Panc1 (cell line): Measurements from ENCODE around the gene SLC16A3. TPM values are rescaled to one million over a fixed set of nuclear protein-coding genes. Genes with fewer than 3 reads are reported as not detected.
"Not testable (repeated sequence)": the region's sequence is repeated elsewhere in the genome, so short reads cannot be mapped to it uniquely, and the experiment has no call there.

ENCODE experiments used
- ATAC-seq: fragments of 200-7000 bp; cut with Tn5 transposase; 2 replicates; pipeline ENCODE4 v1.9.1; 2020; ENCODE audit warnings: mild to moderate bottlenecking, moderate library complexity
- BruUV-seq: library from RNA; stranded (reverse); fragments of 400-500 nt; replicated peaks from 2 replicates; lab custom pipeline; 2021; lab: Mats Ljungman, UMichigan
- CTCF ChIA-PET: fragments of 300-600 bp; sonication (Branson Sonifier 250); formaldehyde crosslinking; loops from one replicate; lab custom pipeline; 2022; ENCODE audit warnings: antibody characterized with exemption; lab: Charles Lee
- POLR2A ChIA-PET: fragments of 300-600 bp; sonication (Branson Sonifier 250); formaldehyde crosslinking; loops from one replicate; lab custom pipeline; 2022; ENCODE audit warnings: antibody characterized with exemption; lab: Charles Lee
- DNase-seq: peaks from one replicate; pipeline ENCODE4 v3.0.0-alpha.2; 2010; ENCODE audit warnings: low read depth, low spot score
- H3K27ac ChIP-seq: 2 replicates; pipeline ENCODE4 v1.5.1; 2011; ENCODE audit warnings: mild to moderate bottlenecking, low read length, inconsistent platforms
- H3K27me3 ChIP-seq: fragments of 200-500 bp; sonication (Bioruptor generic); 2 replicates; pipeline ENCODE4 v1.6.0; 2014; ENCODE audit warnings: low read length, inconsistent platforms; ENCODE audit not compliant: control insufficient read depth, insufficient read depth
- H3K36me3 ChIP-seq: fragments of 200-500 bp; sonication (Bioruptor generic); 2 replicates; pipeline ENCODE4 v1.5.1; 2014; ENCODE audit warnings: inconsistent platforms, mild to moderate bottlenecking, low read length, moderate library complexity; ENCODE audit not compliant: control insufficient read depth, insufficient read depth
- H3K4me1 ChIP-seq: 2 replicates; pipeline ENCODE4 v1.5.1; 2011; ENCODE audit warnings: inconsistent platforms, mild to moderate bottlenecking, low read length, moderate library complexity; ENCODE audit not compliant: control insufficient read depth, insufficient read depth
- H3K4me3 ChIP-seq, 2 experiments: 2 replicates each; pipeline ENCODE4 v1.5.1; 2011 to 2012; ENCODE audit warnings: low read depth in 2 of 2, low read length in 2 of 2, mild to moderate bottlenecking in 2 of 2, inconsistent platforms in 1 of 2, moderate library complexity in 1 of 2
- H3K9me3 ChIP-seq: fragments of 200-500 bp; sonication (Bioruptor generic); 2 replicates; pipeline ENCODE4 v1.5.1; 2014; ENCODE audit warnings: low read depth, mild to moderate bottlenecking, inconsistent platforms, low read length, moderate library complexity; ENCODE audit not compliant: control insufficient read depth, insufficient read depth
- POLR2AphosphoS5 ChIP-seq: IDR thresholded peaks from 2 replicates; pipeline ENCODE4 v1.6.1; 2012; ENCODE audit warnings: mild to moderate bottlenecking, low read depth, low read length, moderate library complexity
- REST ChIP-seq, 2 experiments: IDR thresholded peaks; 2 replicates each; pipeline ENCODE4 v1.6.1; 2011 to 2012; ENCODE audit warnings: low read depth in 2 of 2, control low read depth in 1 of 2, low read length in 1 of 2, mild to moderate bottlenecking in 1 of 2, moderate library complexity in 1 of 2; ENCODE audit not compliant: insufficient read depth in 1 of 2
- SIN3A ChIP-seq: IDR thresholded peaks from 2 replicates; pipeline ENCODE4 v1.6.1; 2012; ENCODE audit warnings: low read depth, mild to moderate bottlenecking, low read length, moderate library complexity, borderline replicate concordance; ENCODE audit not compliant: insufficient read depth
- TCF7L2 ChIP-seq: IDR thresholded peaks from 2 replicates; pipeline ENCODE4 v1.6.1; 2011; ENCODE audit warnings: mild to moderate bottlenecking, low read depth, low read length, inconsistent platforms
- in situ Hi-C: cut with HindIII; loops from 2 replicates; pipeline ENCODE4 v1.10.0; 2016; ENCODE audit warnings: low sequenced_read_pairs, low pct_unique_long_range_greater_than_20kb
- intact Hi-C: fragments of 100-400 bp; cut with micrococcal nuclease; formaldehyde crosslinking; loops from one replicate; pipeline ENCODE4 v1.10.0; 2022; ENCODE audit not compliant: unreplicated experiment
- total RNA-seq: library from RNA; stranded (reverse); gene quantifications from one replicate; pipeline ENCODE4 v1.2.1, GENCODE V29; 2021; ENCODE audit not compliant: unreplicated experiment
- TF ChIP-seq, protein P1 (sequence below): fragments of 450-650 bp; IDR thresholded peaks from 2 replicates; pipeline ENCODE4 v1.5.1; 2017; ENCODE audit warnings: mild to moderate bottlenecking

Gene SLC16A3
- total RNA-seq, 1 experiment from 2014 or later: 581 TPM

- in situ Hi-C loops, CTCF ChIA-PET, ATAC-seq, H3K27ac ChIP-seq, H3K4me3 ChIP-seq, intact Hi-C loops, BruUV-seq, H3K4me1 ChIP-seq, H3K9me3 ChIP-seq, DNase-seq, H3K27me3 ChIP-seq, POLR2A ChIA-PET: not testable (repeated sequence)
- peak; percentile 44; the same call in 1 of the 2 replicates for TF ChIP-seq POLR2AphosphoS5
- H3K36me3 ChIP-seq: peaks cover 52% of the 10 kb centered on the region
These were observed 31.4 kb downstream of the SLC16A3 start for GRCh38 chr17:82259972-82260961.

GRCh38 chr17:82262344-82262743 lies 33.5 kb downstream of the SLC16A3 start:
- H3K27ac ChIP-seq: no peak overlapping the region
- ATAC-seq: no peak
- intact Hi-C loops (no loop called here), in situ Hi-C loops (no loop called here)
- ChIA-PET POLR2A (interaction anchor here (0.5 kb wide), 1 partner anchor 31 kb away, joined by 3 read pairs; no protein-coding TSS in a partner anchor), CTCF (no interaction called here)
- no TSS peak for BruUV-seq
- TF ChIP-seq POLR2AphosphoS5: no peak
- TF ChIP-seq, protein P1, sequence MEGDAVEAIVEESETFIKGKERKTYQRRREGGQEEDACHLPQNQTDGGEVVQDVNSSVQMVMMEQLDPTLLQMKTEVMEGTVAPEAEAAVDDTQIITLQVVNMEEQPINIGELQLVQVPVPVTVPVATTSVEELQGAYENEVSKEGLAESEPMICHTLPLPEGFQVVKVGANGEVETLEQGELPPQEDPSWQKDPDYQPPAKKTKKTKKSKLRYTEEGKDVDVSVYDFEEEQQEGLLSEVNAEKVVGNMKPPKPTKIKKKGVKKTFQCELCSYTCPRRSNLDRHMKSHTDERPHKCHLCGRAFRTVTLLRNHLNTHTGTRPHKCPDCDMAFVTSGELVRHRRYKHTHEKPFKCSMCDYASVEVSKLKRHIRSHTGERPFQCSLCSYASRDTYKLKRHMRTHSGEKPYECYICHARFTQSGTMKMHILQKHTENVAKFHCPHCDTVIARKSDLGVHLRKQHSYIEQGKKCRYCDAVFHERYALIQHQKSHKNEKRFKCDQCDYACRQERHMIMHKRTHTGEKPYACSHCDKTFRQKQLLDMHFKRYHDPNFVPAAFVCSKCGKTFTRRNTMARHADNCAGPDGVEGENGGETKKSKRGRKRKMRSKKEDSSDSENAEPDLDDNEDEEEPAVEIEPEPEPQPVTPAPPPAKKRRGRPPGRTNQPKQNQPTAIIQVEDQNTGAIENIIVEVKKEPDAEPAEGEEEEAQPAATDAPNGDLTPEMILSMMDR: no peak
- no peak overlapping the region for H3K4me3 ChIP-seq
- no peaks in the 10 kb centered on the region for H3K9me3 ChIP-seq
- peaks cover 42% of the 10 kb centered on the region for H3K36me3 ChIP-seq
- no peaks in the 10 kb centered on the region for H3K27me3 ChIP-seq
- DNase-seq: no peak
- peaks cover 10% of the 10 kb centered on the region for H3K4me1 ChIP-seq

- POLR2A ChIA-PET: no interaction called here
- no peak for DNase-seq
These were observed 34.8 kb downstream of the SLC16A3 start for GRCh38 chr17:82263641-82264040.

More at GRCh38 chr17:82263641-82264040, 34.8 kb downstream of the SLC16A3 start:
- H3K27me3 ChIP-seq: no peaks in the 10 kb centered on the region
- peaks cover 37% of the 10 kb centered on the region for H3K36me3 ChIP-seq
- peaks cover 23% of the 10 kb centered on the region for H3K4me1 ChIP-seq
- H3K9me3 ChIP-seq: no peaks in the 10 kb centered on the region
- no peak overlapping the region for H3K4me3 ChIP-seq
- no peak for TF ChIP-seq POLR2AphosphoS5
- TF ChIP-seq, protein P1: no peak
- TF ChIP-seq SIN3A: no peak
- no peak for TF ChIP-seq REST (IDR thresholded peaks at IDR 0.05; ENCODE audit: insufficient read depth in 1 of 2, low read depth in 2 of 2, low read length in 1 of 2)
- no peak for TF ChIP-seq TCF7L2
- in situ Hi-C loops: no loop called here
- no TSS peak for BruUV-seq
- intact Hi-C loops: no loop called here
- CTCF ChIA-PET: no interaction called here
- H3K27ac ChIP-seq: no peak overlapping the region
- no peak for ATAC-seq
